ENCODE results near the gene BLNK. TPM values are rescaled to one million over a fixed set of nuclear protein-coding genes. Genes with fewer than 3 reads are reported as not detected.

The BLNK gene
- total RNA-seq, 6 experiments from 2014 or later, result 9.9 to 47.7 (median 20.9) TPM

- H3K9me3 ChIP-seq, result no peaks in the 10 kb centered on the region
- ATAC-seq (no peak), DNase-seq (no peak)
- intact Hi-C loops (cut with DNase I), result no loop called here
- no peaks in the 10 kb centered on the region for H3K36me3 ChIP-seq
- H3K4me1 ChIP-seq, result peaks cover 0 to 37% (median 6%) of the 10 kb centered on the region in 4 donors
- no peak overlapping the region for H3K27ac ChIP-seq
- 83% methylated on average over 5 of the region's 6 CpGs for whole genome bisulfite sequencing (ENCODE audit: insufficient coverage, low coverage, low lambda C conversion rate, missing lambda C conversion rate)
- H3K27me3 ChIP-seq, result no peaks in the 10 kb centered on the region
- no peak for TF ChIP-seq POLR2A (IDR thresholded peaks at IDR 0.05)
- no peak overlapping the region for H3K4me3 ChIP-seq
Measured at GRCh38 chr10:96259150-96259549, 12.2 kb downstream of the BLNK start.

GRCh38 chr10:96257944-96258343 lies 13.4 kb downstream of the BLNK start:
- no peaks in the 10 kb centered on the region for H3K27me3 ChIP-seq
- intact Hi-C loops (cut with DNase I), result no loop called here
- H3K4me1 ChIP-seq, result peaks cover 0 to 37% (median 5%) of the 10 kb centered on the region in 4 donors
- no peak for DNase-seq
- no peak overlapping the region for H3K4me3 ChIP-seq
- peak overlapping the region in 2 of 3 donors; percentile 24 to 55 for H3K27ac ChIP-seq
- WGBS (ENCODE audit: insufficient coverage, low coverage, low lambda C conversion rate, missing lambda C conversion rate), result 52% methylated on average over 3 of the region's 4 CpGs
- H3K36me3 ChIP-seq, result no peaks in the 10 kb centered on the region
- TF ChIP-seq POLR2A (IDR thresholded peaks at IDR 0.05) (no peak), CTCF (IDR thresholded peaks at IDR 0.05) (no peak)
- no peaks in the 10 kb centered on the region for H3K9me3 ChIP-seq
- peak; percentile 62 to 76 (median 72) for ATAC-seq

- no peaks in the 10 kb centered on the region for H3K9me3 ChIP-seq
- no peak for TF ChIP-seq CTCF (IDR thresholded peaks at IDR 0.05)
- no peak for TF ChIP-seq POLR2A (IDR thresholded peaks at IDR 0.05)
- H3K27ac ChIP-seq, result peak overlapping the region in 1 of 3 donors; percentile 5
- WGBS (ENCODE audit: insufficient coverage, low coverage, low lambda C conversion rate, missing lambda C conversion rate), result 58% methylated on average over 6 of the region's 6 CpGs
- no peak for ATAC-seq
- H3K27me3 ChIP-seq, result no peaks in the 10 kb centered on the region
- H3K4me3 ChIP-seq, result no peak overlapping the region
- no peak for DNase-seq
- no peaks in the 10 kb centered on the region for H3K36me3 ChIP-seq
- peaks cover 0 to 40% (median 6%) of the 10 kb centered on the region in 4 donors for H3K4me1 ChIP-seq
- intact Hi-C loops (cut with DNase I), result no loop called here
Measured at GRCh38 chr10:96255549-96256333, 15.6 kb downstream of the BLNK start.

GRCh38 chr10:96254976-96255375 lies 16.4 kb downstream of the BLNK start:
- WGBS (ENCODE audit: insufficient coverage, low coverage, low lambda C conversion rate, missing lambda C conversion rate), result 88% methylated on average over 4 of the region's 5 CpGs
- Histone ChIP-seq H3K9me3 (no peaks in the 10 kb centered on the region), H3K4me1 (peaks cover 0 to 38% (median 5%) of the 10 kb centered on the region in 4 donors), H3K36me3 (no peaks in the 10 kb centered on the region), H3K4me3 (no peak overlapping the region), H3K27ac (no peak overlapping the region), H3K27me3 (no peaks in the 10 kb centered on the region)
- peak in 1 of 4 donors; percentile 51 for ATAC-seq
- DNase-seq, result no peak
- intact Hi-C loops (cut with DNase I), result no loop called here
- no peak for TF ChIP-seq POLR2A (IDR thresholded peaks at IDR 0.05)
- TF ChIP-seq CTCF (IDR thresholded peaks at IDR 0.05), result no peak

GRCh38 chr10:96252730-96253129 lies 18.6 kb downstream of the BLNK start:
- intact Hi-C loops (cut with DNase I), result no loop called here
- Histone ChIP-seq H3K9me3 (no peaks in the 10 kb centered on the region), H3K36me3 (no peaks in the 10 kb centered on the region), H3K27ac (no peak overlapping the region), H3K4me3 (no peak overlapping the region), H3K27me3 (no peaks in the 10 kb centered on the region), H3K4me1 (peaks cover 0 to 19% (median 5%) of the 10 kb centered on the region in 4 donors)
- DNase-seq, result no peak
- TF ChIP-seq POLR2A (IDR thresholded peaks at IDR 0.05) (no peak), CTCF (IDR thresholded peaks at IDR 0.05) (no peak)
- ATAC-seq, result no peak
- 83% methylated on average over 4 of the region's 5 CpGs for WGBS (ENCODE audit: insufficient coverage, low coverage, low lambda C conversion rate, missing lambda C conversion rate)
